NCI-H146 treated with DMSO at 0.1 percent for 48 hours (cell line): ENCODE data around the gene SLC16A4.

Source experiments
- DNase-seq: peaks from one replicate; lab custom pipeline; 2025; ENCODE audit not compliant: unreplicated experiment; lab: John Stamatoyannopoulos, UW

SLC16A4 gene

DNA sequence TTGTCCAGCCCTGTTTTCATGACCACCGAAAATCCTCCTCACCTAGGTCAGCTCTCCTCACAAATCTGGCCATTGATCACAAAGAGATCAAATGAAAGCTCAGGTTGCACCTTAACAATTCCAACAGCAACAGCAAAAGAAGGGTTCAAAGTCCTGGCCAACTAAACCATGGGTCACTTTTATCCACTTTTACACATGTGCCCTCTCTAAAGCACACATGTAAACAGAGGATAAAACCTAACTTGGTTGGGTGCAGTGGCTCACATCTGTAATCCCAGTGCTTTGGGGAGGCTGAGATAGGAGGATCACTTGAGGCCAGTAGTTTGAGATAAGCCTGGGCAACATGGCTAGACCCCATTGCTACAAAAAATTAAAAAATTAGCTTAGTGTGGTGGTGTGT is 55.6 kb downstream of the SLC16A4 start:
- no peak for DNase-seq

DNA sequence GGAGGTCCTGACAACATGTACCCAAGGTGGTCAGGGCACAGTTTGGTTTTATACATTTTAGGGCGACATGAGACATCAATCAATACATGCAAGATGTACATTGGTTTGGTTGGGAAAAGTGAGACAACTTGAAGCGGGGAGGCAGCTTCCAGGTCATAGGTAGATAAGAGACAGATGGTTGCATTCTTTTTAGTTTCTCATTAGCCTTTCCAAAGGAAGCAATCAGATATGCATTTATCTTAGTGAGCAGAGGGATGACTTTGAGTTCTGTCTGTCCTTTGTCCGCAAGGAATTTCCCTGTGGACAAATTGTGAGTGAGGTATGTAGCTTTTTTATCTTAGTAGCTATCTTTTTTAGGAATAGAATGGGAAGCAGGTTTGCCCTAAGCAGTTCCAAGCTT is 62.1 kb downstream of the SLC16A4 start:
- no peak for DNase-seq

DNA sequence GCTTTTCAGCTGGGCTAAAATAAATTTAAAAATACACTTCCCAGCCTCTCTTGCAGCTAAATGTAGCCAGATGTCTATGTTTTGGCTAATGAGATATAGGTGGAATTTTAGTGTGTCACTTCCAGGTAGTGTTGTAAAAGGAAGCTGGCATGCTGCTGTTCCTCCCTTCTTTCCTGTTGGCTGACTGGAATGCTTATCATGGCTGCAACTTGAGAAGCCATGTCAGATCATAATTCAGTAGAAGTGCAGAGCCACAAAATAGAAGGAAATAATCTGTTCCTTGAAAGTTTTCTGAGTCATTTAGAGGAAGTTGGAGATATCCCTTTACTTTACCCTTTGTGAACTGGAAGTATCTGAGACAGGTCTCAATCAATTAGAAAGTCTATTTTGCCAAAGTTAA is 62.6 kb downstream of the SLC16A4 start:
- DNase-seq = no peak

DNA sequence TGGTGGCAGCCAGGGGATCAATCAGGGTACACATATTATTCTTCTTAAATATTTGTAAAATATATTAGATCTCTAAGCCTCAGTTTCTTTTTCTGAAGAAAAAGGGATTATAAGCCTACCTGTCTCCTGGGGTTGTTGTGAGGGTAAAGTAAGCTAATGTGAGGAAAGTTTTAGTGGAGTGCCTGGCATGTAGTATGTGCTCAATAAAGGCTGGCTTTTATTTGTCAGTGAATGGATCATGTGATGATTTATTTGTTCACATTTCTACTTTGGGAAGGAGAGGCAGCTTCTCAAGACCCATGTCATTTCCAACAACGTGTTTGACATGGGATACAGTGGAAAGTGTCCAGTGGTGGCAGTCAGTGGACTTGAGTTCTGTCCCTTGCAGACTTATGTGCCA is 64.0 kb downstream of the SLC16A4 start:
- no peak for DNase-seq

DNA sequence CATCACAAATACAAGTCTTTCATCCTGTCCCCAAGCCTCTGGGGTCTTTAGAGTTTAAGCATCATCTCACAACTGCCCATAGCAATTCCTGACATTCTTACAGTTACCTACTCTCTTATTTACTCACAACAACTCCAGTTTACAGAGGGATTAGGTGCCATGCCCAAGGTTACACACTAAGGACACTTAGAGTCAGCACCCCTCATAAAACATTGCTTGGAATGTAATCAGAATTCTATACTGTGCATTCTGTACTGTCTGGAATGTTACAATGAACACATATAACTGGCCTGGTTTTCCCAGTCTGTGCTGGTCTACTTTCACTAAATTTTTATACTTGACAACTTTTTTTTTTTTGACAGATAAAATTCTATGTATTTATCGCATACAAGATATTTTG is 66.2 kb downstream of the SLC16A4 start:
- DNase-seq = no peak

DNA sequence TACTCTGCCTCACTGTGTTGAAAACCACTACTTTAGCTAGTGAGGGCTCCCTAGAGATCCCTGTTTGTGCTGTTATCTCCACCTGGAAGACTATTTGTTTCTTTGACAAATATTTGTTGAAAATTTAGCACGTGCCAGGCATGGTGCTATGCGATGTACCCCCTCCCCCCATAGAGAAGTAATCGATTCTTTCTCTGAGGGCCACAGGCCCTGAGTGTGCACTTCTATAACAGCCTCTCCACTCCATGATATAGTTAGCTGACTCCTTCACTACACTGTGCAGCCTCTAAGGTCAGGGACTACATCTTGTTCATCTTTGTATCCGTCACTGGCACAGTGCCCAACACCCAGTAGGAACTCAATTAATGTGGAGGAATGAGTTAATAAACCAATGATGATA is 69.0 kb downstream of the SLC16A4 start:
- no peak for DNase-seq

DNA sequence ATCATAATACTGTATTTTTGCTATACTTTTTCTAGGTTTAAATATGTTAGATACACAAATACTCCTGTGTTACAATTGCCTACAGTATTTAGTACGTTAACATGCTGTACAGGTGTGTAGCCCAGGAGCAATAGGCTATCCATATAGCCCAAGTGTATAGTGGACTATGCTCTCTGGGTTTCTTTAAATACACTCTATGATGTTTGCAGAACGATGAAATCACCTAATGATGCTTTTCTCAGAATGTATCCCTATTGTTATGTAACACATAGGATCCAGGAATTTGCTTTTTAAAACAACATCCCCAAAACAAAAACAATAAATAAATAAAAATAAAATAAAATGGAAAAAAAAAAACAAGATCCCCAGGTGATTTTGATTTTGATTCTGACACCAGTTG is 69.8 kb downstream of the SLC16A4 start:
- no peak for DNase-seq

DNA sequence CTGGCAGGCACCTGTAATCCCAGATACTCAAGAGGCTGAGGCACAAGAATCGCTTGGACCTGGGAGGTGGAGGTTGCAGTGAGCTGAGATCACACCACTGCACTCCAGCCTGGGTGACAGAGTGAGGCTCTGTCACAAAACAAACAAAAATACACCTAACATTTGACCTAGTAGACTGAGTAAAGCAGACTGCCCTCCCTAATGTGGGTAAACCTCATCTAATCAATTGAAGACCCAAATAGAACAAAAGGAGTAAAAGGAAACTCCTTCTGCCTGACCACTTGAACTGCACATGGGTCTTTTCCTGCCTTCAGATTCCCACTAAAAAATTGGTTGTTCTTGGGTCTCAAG is 70.7 kb downstream of the SLC16A4 start:
- no peak for DNase-seq

DNA sequence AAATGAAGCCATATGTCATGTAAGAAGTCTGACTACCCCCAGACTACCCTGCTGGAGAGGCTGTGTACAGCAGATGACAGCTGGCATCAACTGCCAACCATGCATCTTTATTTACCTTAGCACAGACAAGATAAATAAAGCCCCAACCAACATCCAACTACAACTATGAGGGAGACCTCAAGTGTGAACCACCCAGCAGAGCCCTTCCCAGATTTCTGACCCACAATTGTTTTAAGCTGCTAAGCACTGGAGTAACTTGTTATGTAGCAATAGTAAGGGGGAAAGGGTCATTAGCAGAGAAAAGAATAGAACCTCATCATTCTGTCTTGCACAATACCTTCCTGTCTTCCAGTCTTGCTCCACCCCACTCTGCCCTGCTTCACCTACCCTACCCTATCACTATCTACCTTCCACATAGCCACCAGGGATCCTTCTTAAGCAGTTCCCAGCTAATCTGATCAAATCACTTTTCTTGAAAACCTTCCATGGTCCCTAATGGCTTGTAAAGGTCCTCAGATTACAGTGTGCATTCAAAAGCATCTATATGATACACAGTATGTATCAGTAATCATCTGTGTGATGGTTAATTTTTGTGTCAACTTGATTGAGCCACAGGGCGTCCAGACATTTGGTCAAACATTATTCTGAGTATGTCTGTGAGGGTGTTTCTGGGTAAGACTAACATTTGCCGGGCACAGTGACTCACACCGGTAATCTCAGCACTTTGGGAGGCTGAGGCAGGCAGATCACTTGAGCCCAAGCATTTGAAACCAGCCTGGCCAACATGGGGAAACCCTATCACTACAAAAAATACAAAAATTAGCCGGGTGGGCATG is 71.3 kb downstream of the SLC16A4 start:
- DNase-seq = no peak

DNA sequence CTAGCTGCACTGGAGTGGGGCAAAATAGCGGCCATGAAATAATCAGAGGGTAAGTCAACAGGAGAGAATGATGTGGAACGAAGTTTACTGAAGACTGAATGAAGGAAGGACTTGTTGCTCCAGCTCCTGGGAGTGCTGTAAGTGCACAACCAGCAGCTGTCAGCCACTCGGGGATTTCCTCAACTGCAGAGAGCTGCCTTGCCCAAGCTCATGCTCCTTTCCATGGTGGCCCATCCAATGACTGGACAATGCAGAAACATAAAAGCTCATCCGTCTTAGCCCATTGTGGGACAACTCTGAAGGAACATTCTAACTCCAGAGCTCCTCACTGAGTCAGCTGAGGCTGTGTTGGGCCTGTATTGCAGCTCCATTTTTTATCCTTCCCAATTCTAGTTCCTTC is 72.8 kb downstream of the SLC16A4 start:
- DNase-seq = no peak

DNA sequence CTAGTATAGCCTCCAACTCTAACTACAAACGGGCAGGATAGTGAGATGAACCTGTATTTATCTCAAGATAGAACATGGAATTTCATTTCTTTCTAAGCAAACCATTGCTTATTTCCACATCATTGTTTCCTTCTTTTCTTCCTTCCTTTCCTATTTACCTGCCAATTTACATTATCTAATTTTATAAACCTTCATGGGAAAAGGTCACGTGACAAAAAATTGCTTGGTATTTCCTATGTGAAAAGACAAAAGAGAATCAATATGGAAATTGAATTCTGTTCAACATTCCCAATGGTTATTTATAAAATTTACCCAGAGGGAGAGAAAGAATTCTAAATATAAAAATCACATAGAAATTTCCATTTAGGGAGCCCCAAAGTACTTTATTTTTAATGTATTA is 74.1 kb downstream of the SLC16A4 start:
- no peak for DNase-seq
